GM12891 (cell line): ENCODE results near the gene RAI1.

Source experiments
- DNase-seq: peaks from one replicate; pipeline ENCODE4 v3.0.0; 2011; ENCODE audit warnings: low spot score; ENCODE audit not compliant: insufficient read length
- FAIRE-seq: peaks from 2 replicates; lab custom pipeline; 2011; peaks lifted over from hg19 to GRCh38; lab: Jason Lieb, UNC
- PAX5 ChIP-seq: IDR thresholded peaks from 2 replicates; pipeline ENCODE4 v1.6.1; 2011; ENCODE audit warnings: low read length, moderate library complexity, mild to moderate bottlenecking; ENCODE audit not compliant: insufficient read depth, severe bottlenecking
- POLR2A ChIP-seq: IDR thresholded peaks from 2 replicates; pipeline ENCODE4 v1.6.1; 2011; ENCODE audit warnings: low read depth, low read length, control low read depth
- POLR2AphosphoS5 ChIP-seq: IDR thresholded peaks from 2 replicates; pipeline ENCODE4 v1.6.1; 2011; ENCODE audit warnings: low read depth, low read length, control low read depth
- POU2F2 ChIP-seq: IDR thresholded peaks from 2 replicates; pipeline ENCODE4 v1.6.1; 2011; ENCODE audit warnings: low read depth, mild to moderate bottlenecking, control low read depth, low read length, moderate library complexity
- SPI1 ChIP-seq: IDR thresholded peaks from 2 replicates; pipeline ENCODE4 v1.6.1; 2011; ENCODE audit warnings: low read depth, low read length, control low read depth
- TAF1 ChIP-seq: IDR thresholded peaks from 2 replicates; pipeline ENCODE4 v1.6.1; 2011; ENCODE audit warnings: low read depth, low read length, control low read depth

Gene RAI1

GRCh38 chr17:17742133-17742621, 60.9 kb downstream of the RAI1 start:
- DNase-seq (no peak), FAIRE-seq (no peak)
- no peak for TF ChIP-seq PAX5
- no peak for TF ChIP-seq SPI1
- TF ChIP-seq TAF1, result no peak
- TF ChIP-seq POLR2A, result no peak
- TF ChIP-seq POU2F2, result no peak
- TF ChIP-seq POLR2AphosphoS5, result no peak

GRCh38 chr17:17742688-17743390, 61.6 kb downstream of the RAI1 start:
- DNase-seq, result no peak
- TF ChIP-seq SPI1, result no peak
- no peak for TF ChIP-seq POU2F2
- TF ChIP-seq PAX5, result no peak
- no peak for TF ChIP-seq TAF1
- no peak for TF ChIP-seq POLR2AphosphoS5
- TF ChIP-seq POLR2A, result no peak
- FAIRE-seq, result no peak

- TF ChIP-seq TAF1 (no peak), POU2F2 (no peak), POLR2A (no peak), PAX5 (no peak), SPI1 (no peak), POLR2AphosphoS5 (no peak)
- DNase-seq, result no peak
- no peak for FAIRE-seq
These were observed 62.3 kb downstream of the RAI1 start for GRCh38 chr17:17743391-17744112.

- FAIRE-seq, result no peak
These were observed 62.9 kb downstream of the RAI1 start for GRCh38 chr17:17744116-17744515.

GRCh38 chr17:17745476-17746455, 64.5 kb downstream of the RAI1 start:
- TF ChIP-seq SPI1 (no peak), POLR2A (no peak), PAX5 (no peak), TAF1 (no peak), POLR2AphosphoS5 (no peak), POU2F2 (no peak)
- DNase-seq (no peak), FAIRE-seq (peak; percentile 23)

More at GRCh38 chr17:17744116-17744515, 62.9 kb downstream of the RAI1 start:
- TF ChIP-seq POLR2AphosphoS5 (no peak), SPI1 (no peak), PAX5 (no peak), POU2F2 (no peak), TAF1 (no peak), POLR2A (no peak)
- DNase-seq, result no peak

GRCh38 chr17:17748179-17748578, 66.9 kb downstream of the RAI1 start:
- DNase-seq (no peak), FAIRE-seq (no peak)
- TF ChIP-seq PAX5 (no peak), SPI1 (no peak), POU2F2 (no peak), TAF1 (no peak), POLR2AphosphoS5 (no peak), POLR2A (no peak)

GRCh38 chr17:17748604-17749003, 67.3 kb downstream of the RAI1 start:
- FAIRE-seq (peak; percentile 28), DNase-seq (no peak)
- TF ChIP-seq POLR2AphosphoS5 (no peak), PAX5 (no peak), TAF1 (no peak), POU2F2 (no peak), SPI1 (no peak), POLR2A (no peak)

GRCh38 chr17:17749025-17749772, 67.9 kb downstream of the RAI1 start:
- no peak for DNase-seq
- TF ChIP-seq SPI1, result peak; percentile 56
- 0 out of 2 replicates have a peak, but pooled peaks have one; percentile 26 for TF ChIP-seq POLR2AphosphoS5
- TF ChIP-seq PAX5, result no peak
- no peak for FAIRE-seq

- peak; percentile 96 for FAIRE-seq
- no peak for TF ChIP-seq PAX5
- no peak for TF ChIP-seq POU2F2
- TF ChIP-seq POLR2A, result no peak
- no peak for TF ChIP-seq SPI1
- TF ChIP-seq TAF1, result no peak
- TF ChIP-seq POLR2AphosphoS5, result no peak
- DNase-seq, result no peak
These were observed 68.7 kb downstream of the RAI1 start for GRCh38 chr17:17749921-17750320.
